Adrenal gland (tissue), 12 donors: Measurements from ENCODE around the gene ACE. TPM values are rescaled to one million over a fixed set of nuclear protein-coding genes. Genes with fewer than 3 reads are reported as not detected.

ENCODE experiments used
- DNase-seq, 7 donors: peaks; one replicate each; pipeline ENCODE4 v3.0.0-alpha.2; 2019 to 2020
- H3K27ac ChIP-seq, 5 donors: fragments of 200-600 bp; sonication (generic) in 4 of 5; 1 replicate in 3 of 5; 2 replicates in 2 of 5; pipeline versions ENCODE4 v1.5.1 to v1.8.0; 2016 to 2020; ENCODE audit warnings: mild to moderate bottlenecking in 1 of 5
- H3K27me3 ChIP-seq: fragments of 200-600 bp; 2 replicates; pipeline ENCODE4 v1.8.0; 2021
- H3K36me3 ChIP-seq, 2 donors: fragments of 200-600 bp; replicated peaks in 1 of 2; 1 replicate in 1 of 2; 2 replicates in 1 of 2; pipeline versions ENCODE4 v1.5.1 to v1.8.0; 2018 to 2022
- H3K4me1 ChIP-seq, 2 donors: fragments of 200-600 bp; replicated peaks in 1 of 2; 1 replicate in 1 of 2; 2 replicates in 1 of 2; pipeline versions ENCODE4 v1.5.1 to v1.8.0; 2018 to 2021
- H3K4me3 ChIP-seq, 4 donors: fragments of 200-600 bp; sonication (generic) in 3 of 4; one replicate each; pipeline ENCODE4 v1.5.1; 2016 to 2018
- H3K9me3 ChIP-seq, 3 donors: fragments of 200-600 bp; sonication (generic) in 1 of 3; replicated peaks in 1 of 3; 1 replicate in 2 of 3; 2 replicates in 1 of 3; pipeline versions ENCODE4 v1.5.1 to v1.8.0; 2016 to 2021
- POLR2A ChIP-seq, 2 donors: fragments of 450-650 bp; IDR thresholded peaks; one replicate each; pipeline ENCODE4 v1.6.1; 2017; ENCODE audit warnings: antibody characterized with exemption in 2 of 2, mild to moderate bottlenecking in 2 of 2, moderate library complexity in 1 of 2
- WGBS, 4 donors: extraction: QIAGEN DNeasy Blood & Tissue Kit in 2 of 4; methylation state at CpG; one replicate each; pipeline versions ENCODE4 v1.1.5 to v1.1.7; 2013 to 2017; 5-methylcytosine and 5-hydroxymethylcytosine counted together
- intact Hi-C, 2 donors: fragments of 100-400 bp; cut with DNase I; formaldehyde crosslinking; loops; one replicate each; pipeline versions ENCODE4 v1.14.1 to v1.15.0; 2022 to 2023
- polyA plus RNA-seq, 3 donors: library from polyadenylated mRNA; stranded (reverse); fragments of 200-250 nt in 2 of 3; fragments of 350-450 nt in 1 of 3; fragmentation: Illumina TruSeq in 1 of 3; extraction: RNeasy Lipid Tissue Mini Kit (QIAGEN cat#74804) in 1 of 3; gene quantifications; one replicate each; pipeline ENCODE4 v1.2.3, GENCODE V29; 2013 to 2014
- total RNA-seq, 9 donors: library from RNA; depleted of rRNA in 4 of 9; stranded (reverse); fragments of >200 nt in 4 of 9; fragments of 120-200 nt in 1 of 9; fragmentation: NEBNext Ultra II Directional in 1 of 9; extraction: Animal tissue kit (Norgen Biotek cat#: 25700) in 1 of 9; gene quantifications; one replicate each; pipeline versions ENCODE4 v1.1.0 to v1.2.4, GENCODE V29; 2013 to 2023
- TF ChIP-seq, protein P1 (sequence below), 6 experiments: fragments of 450-650 bp in 4 of 6; fragments of 200-600 bp in 2 of 6; sonication (generic) in 1 of 6; IDR thresholded peaks; 1 replicate in 5 of 6; 2 replicates in 1 of 6; pipeline versions ENCODE4 v1.5.1 to v1.8.0; 2016 to 2021; ENCODE audit warnings: antibody characterized with exemption in 6 of 6, mild to moderate bottlenecking in 2 of 6, moderate library complexity in 1 of 6
- donor health status: healthy with polysubstance abuse.
- donor health status: Bipolar disorder and iron deficiency.
- donor health status: DM: yes; HTN: yes; CAD: no.
- donor health status: DM: no; HTN: no; CAD: no.
- donor health status: DM: no; HTN: no; CAD: no.
- donor health status: DM: yes; HTN: yes; CAD: no.

Gene ACE
- total and polyA plus RNA-seq, 12 donors = 0.55 to 49.7 (median 12.2) TPM

DNA sequence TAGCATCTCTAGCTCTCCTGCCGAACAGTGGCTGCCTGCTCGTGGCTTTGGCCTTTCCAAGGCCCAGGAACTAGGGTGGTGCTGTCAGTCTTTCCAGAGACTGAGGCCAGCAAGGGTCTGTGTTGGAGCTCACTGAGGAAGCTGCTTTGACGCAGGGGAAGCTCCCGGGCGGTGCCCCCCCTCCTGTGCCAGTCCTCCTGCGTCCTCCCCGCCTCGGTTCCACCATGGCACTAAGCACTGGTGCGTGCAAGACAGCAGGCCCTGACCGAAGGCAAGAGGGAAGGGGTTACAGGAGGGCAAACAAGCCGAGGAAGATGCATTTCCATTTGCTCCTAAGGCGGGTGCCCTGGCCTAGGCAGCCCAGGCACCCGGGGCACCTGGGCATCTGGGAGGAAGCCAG, 35.2 kb upstream of the ACE start:
- WGBS, 4 donors = 90 to 92% (median 91%) methylated on average over 7 to 13 of the region's 13 CpGs
- no peaks in the 10 kb centered on the region for H3K36me3 ChIP-seq
- peaks cover 26 to 28% of the 10 kb centered on the region in 2 donors for H3K4me1 ChIP-seq
- H3K9me3 ChIP-seq = no peaks in the 10 kb centered on the region
- H3K27me3 ChIP-seq = no peaks in the 10 kb centered on the region
- DNase-seq = no peak
- intact Hi-C loops = no loop called here
- TF ChIP-seq, protein P1, sequence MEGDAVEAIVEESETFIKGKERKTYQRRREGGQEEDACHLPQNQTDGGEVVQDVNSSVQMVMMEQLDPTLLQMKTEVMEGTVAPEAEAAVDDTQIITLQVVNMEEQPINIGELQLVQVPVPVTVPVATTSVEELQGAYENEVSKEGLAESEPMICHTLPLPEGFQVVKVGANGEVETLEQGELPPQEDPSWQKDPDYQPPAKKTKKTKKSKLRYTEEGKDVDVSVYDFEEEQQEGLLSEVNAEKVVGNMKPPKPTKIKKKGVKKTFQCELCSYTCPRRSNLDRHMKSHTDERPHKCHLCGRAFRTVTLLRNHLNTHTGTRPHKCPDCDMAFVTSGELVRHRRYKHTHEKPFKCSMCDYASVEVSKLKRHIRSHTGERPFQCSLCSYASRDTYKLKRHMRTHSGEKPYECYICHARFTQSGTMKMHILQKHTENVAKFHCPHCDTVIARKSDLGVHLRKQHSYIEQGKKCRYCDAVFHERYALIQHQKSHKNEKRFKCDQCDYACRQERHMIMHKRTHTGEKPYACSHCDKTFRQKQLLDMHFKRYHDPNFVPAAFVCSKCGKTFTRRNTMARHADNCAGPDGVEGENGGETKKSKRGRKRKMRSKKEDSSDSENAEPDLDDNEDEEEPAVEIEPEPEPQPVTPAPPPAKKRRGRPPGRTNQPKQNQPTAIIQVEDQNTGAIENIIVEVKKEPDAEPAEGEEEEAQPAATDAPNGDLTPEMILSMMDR (IDR thresholded peaks at IDR 0.05) = no peak
- TF ChIP-seq POLR2A (IDR thresholded peaks at IDR 0.05) = no peak
- peak overlapping the region in 1 of 5 donors; percentile 59 for H3K27ac ChIP-seq
- H3K4me3 ChIP-seq = no peak overlapping the region

- TF ChIP-seq, protein P1 (IDR thresholded peaks at IDR 0.05) = no peak
- no peak for TF ChIP-seq POLR2A (IDR thresholded peaks at IDR 0.05)
- DNase-seq = no peak
- WGBS, 4 donors = 86 to 97% (median 92%) methylated on average over 8 of the region's 8 CpGs
- Histone ChIP-seq H3K27me3 (no peaks in the 10 kb centered on the region), H3K9me3 (no peaks in the 10 kb centered on the region), H3K27ac (peak overlapping the region in 1 of 5 donors; percentile 59), H3K36me3 (no peaks in the 10 kb centered on the region), H3K4me3 (no peak overlapping the region), H3K4me1 (peaks cover 22 to 28% of the 10 kb centered on the region in 2 donors)
- intact Hi-C loops = no loop called here
Measured at GRCh38 chr17:63442074-63442473, 34.8 kb upstream of the ACE start.

GRCh38 chr17:63442549-63443035, 34.3 kb upstream of the ACE start:
- WGBS, 4 donors = 82 to 95% (median 87%) methylated on average over 7 to 11 of the region's 11 CpGs

GRCh38 chr17:63443053-63443452, 33.8 kb upstream of the ACE start:
- WGBS, 4 donors = 77 to 94% (median 89%) methylated on average over 6 of the region's 6 CpGs
- Histone ChIP-seq H3K9me3 (no peaks in the 10 kb centered on the region), H3K27ac (peak overlapping the region in 1 of 5 donors; percentile 83), H3K27me3 (no peaks in the 10 kb centered on the region), H3K4me3 (no peak overlapping the region), H3K36me3 (no peaks in the 10 kb centered on the region), H3K4me1 (peaks cover 14 to 28% of the 10 kb centered on the region in 2 donors)
- TF ChIP-seq, protein P1 (IDR thresholded peaks at IDR 0.05) = no peak
- no peak for TF ChIP-seq POLR2A (IDR thresholded peaks at IDR 0.05)
- DNase-seq = no peak
- intact Hi-C loops = no loop called here

More at GRCh38 chr17:63442549-63443035, 34.3 kb upstream of the ACE start:
- H3K4me1 ChIP-seq = peaks cover 17 to 29% of the 10 kb centered on the region in 2 donors
- peak overlapping the region in 1 of 5 donors; percentile 59 for H3K27ac ChIP-seq
- TF ChIP-seq, protein P1 (IDR thresholded peaks at IDR 0.05) = peak in 1 of 6 experiments; percentile 16
- TF ChIP-seq POLR2A (IDR thresholded peaks at IDR 0.05) = no peak
- no peaks in the 10 kb centered on the region for H3K9me3 ChIP-seq
- no peak overlapping the region for H3K4me3 ChIP-seq
- intact Hi-C loops = no loop called here
- no peaks in the 10 kb centered on the region for H3K27me3 ChIP-seq
- H3K36me3 ChIP-seq = no peaks in the 10 kb centered on the region
- DNase-seq = peak in 2 of 7 donors; percentile 45 to 94
